NCI-H748 (cell line): ENCODE results near the gene PDCD1LG2.
"Not testable (repeated sequence)": the region's sequence is repeated elsewhere in the genome, so short reads cannot be mapped to it uniquely, and the experiment has no call there.

ENCODE experiments used
- DNase-seq: peaks from one replicate; lab custom pipeline; 2025; ENCODE audit not compliant: unreplicated experiment; lab: John Stamatoyannopoulos, UW

Gene PDCD1LG2

DNA sequence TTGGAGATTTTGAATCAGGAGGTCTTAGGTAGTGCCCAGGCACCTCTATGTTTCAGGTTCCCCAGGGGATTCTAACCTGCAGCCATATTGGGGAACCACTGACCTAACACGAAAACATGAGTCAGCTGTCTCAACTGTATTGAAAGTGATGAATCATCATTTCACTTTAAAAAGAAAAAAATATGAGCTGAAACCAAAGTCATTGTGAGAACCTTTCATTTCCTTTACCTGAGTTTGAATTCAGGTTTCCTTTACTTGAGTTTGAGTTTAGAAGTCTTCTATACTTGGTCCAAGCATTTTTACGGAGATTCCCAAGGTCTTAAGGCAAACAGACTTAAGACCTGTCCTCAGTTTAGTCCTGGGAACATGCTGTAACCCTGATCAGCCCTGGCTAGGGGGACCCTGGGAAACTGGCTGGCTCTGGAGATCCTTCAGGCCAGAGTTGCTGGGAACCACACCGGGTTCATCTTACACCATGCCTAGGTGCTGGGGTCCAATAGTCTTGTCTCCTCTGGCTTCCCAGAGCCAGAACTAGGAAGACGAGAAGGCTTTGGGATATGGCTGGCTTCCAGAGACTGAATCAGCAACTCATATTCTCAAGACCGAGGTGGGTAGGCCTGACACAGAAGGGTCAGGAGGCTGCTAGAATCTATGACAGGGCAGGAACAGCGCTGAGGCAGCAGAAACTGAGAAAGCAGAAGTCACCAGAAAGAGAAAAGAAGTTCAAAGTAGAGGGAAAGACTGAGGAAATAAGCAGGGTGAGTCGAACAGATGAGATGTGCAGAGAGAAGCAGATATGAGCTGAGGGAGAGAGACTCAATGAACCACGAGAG, 16.4 kb upstream of the PDCD1LG2 start:
- no peak for DNase-seq

DNA sequence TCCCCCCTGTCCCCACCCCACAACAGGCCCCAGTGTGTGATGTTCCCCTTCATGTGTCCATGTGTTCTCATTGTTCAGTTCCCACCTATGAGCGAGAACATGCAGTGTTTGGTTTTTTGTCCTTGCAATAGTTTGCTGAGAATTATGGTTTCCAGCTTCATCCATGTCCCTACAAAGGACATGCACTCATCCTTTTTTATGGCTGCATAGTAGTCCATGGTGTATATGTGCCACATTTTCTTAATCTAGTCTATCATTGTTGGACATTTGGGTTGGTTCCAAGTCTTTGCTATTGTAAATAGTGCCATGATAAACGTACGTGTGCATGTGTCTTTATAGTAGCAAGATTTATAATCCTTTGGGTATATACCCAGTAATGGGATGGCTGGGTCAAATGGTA, 15.6 kb upstream of the PDCD1LG2 start:
- DNase-seq = not testable (repeated sequence)

DNA sequence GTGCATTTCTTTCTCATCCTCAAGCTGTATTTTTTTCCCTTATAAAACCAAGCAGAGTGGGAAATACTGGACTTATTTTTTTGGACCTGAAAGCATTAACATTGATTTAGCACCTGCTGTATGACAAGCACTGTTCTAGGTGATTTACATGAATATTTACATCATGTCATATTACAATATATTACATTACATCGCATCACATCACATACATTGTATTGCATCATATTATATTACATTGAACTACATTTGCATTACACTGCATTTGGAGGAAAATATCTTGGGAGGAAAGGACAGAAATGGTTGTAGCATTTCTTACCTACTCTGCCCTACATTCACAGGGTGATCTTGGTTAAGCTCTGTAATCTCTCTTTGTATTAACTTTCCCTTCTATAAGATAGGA, 11.2 kb upstream of the PDCD1LG2 start:
- DNase-seq = no peak

DNA sequence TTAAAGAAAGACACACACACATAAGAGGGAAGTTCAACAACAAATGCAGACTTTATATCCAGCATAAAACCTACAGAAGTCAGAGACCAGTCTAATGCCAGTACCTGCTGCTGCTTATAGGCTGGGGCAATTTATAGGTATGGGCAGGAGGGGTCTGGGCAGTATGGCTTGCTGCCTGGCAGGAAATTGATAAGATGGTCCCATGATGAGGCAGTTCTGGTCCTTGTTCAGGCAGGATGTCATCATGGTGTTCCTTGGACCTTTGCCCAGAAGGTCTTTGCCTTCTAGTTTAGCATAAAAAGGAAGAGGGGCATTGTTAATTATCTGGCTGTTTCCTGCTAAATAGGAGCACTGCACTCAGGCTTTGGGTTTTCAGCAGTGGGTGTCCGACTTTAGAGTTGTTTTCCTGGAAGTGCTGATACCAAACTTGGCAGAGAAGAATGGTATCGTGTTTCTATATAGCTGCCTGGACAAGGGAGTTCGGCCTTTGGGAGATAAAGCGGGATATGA, 10.4 kb upstream of the PDCD1LG2 start:
- DNase-seq = peak; percentile 61

DNA sequence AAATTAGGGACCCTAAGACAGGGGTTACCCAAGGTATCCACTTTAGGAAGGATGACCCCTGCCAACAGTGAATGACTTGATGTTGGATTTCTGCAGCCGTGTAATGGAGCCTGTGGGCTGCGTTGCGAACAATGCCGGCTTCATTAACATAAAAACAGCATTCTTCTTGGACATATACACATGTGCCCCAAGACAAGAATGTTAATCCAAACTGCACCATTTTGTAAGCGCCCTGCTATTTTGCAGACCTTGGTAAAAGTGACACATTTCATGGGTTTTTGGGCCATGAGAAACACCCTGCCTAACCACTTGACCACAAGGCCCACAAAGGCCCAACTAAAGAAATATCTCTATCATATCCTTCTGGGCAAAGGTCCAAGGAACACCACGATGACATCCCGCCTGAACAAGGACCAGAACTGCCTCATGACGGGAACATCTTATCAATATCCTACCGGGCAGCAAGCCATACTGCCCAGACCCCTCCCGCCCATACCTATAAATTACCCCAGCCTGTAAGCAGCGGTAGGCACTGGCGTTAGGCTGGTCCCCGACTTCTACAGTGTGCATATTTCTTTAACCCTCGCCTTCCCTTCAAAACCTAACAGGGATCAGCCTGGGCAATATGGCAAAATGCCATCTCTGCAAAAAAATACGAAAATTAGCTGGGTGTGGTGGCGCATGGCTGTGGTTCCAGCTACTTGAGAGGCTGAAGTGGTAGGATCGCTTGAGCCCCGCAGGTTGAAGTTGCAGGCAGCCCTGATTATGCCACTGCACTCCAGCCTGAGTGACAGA, 9.7 kb upstream of the PDCD1LG2 start:
- DNase-seq = peak; percentile 32

DNA sequence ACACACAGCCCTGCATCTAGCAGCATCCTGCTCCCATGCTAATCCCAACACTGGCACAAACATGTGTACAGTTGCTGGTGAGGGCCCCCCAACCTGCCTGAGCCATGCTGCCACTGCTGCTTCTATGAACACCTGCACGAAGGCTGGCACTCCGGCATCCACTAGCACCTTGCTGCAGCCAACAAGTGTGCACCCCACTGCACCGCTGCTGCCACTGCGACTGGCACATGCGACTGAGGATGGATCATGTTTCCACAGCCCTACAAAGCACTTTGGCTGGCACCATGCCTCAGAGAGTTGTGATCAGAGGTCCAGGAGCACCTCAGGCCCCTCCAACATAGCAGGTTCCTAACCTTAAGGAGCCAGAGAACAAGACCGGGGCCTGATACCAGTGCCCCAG, 7.8 kb upstream of the PDCD1LG2 start:
- DNase-seq = no peak

DNA sequence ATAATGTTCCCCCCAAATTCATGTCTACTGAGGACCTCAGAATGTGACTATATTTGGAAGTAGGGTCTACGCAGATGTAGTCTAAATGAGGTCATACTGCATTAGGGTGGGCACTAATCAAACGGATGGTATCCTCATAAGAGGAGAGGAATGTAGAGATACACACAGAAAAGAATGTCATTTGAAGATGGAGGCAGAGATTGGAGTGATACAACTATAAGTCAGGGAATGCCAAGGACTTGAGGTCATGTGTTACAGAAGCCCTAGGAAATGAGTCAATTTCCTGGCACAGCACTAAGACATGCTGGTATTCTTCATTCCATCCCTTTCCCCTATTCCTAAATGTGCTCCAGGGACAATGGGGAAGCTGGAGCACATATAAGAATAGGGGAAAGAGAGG, 758 bp upstream of the PDCD1LG2 start:
- no peak for DNase-seq

DNA sequence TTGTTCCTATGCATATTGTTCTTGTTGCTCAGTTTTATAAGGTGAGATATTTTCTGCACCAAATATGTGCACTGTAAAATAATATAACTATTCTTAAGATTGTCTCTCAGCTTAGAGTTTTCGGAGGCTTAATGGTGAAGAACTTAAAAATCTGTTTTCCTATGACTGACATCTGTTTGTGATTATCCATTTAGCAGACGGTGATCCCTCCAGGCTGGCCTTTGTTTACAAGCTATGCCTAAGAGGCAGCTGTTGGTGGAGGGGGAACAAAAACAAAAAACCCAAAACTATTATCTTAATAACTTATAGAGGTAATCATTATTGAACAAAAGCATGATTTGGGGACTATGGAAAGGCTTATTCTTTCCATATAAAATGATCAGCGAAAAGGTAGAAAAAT, 658 bp downstream of the PDCD1LG2 start:
- DNase-seq = no peak

DNA sequence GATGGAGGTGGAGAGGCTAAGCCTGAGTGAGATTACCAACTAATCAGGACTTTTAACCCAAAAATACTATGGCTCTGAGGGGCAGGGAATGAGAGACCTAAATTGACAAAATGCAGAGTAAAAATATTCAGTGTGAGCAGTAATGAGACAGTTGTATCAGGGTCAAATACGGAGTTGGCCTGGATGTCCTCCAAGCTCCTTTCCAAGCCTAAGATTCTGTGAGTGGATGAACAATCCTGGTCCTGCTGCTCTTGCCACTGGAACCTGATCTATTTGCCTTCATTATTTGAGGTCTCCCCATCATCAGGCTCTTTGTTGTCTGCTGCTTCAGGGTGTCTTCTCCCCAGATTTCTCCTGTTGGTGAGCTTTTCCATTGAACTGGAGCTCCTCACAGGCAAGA, 1.1 kb downstream of the PDCD1LG2 start:
- no peak for DNase-seq

DNA sequence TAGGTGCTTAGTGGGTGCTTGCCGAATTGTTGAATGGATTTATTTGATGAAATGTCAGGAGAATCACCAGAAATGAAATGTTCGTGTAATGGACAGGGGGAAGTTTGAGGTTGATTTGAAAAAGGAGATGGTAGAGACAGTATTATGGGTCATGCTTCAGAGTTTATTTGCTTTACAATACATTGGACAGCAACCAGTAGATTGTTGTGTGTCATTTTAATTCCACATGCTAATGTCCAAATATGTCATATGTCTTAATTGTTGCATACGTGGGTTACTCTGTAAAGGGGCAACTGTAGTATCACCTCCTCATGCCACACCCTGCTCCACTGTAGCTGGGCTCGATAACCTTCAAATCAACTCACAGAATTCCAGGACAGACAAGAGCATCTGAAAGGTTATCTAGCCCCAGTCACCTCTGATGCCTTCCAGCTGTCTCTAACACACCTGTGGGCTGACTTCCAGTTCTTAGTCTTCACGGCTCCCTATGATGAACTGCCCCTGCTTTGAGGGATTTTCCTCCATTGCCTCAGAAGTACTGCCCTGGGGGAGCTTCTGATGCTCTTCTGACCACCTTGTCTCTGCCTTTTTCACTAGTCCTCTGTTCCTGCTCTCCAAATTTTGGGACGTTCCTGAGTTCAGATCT, 1.7 kb downstream of the PDCD1LG2 start:
- no peak for DNase-seq

DNA sequence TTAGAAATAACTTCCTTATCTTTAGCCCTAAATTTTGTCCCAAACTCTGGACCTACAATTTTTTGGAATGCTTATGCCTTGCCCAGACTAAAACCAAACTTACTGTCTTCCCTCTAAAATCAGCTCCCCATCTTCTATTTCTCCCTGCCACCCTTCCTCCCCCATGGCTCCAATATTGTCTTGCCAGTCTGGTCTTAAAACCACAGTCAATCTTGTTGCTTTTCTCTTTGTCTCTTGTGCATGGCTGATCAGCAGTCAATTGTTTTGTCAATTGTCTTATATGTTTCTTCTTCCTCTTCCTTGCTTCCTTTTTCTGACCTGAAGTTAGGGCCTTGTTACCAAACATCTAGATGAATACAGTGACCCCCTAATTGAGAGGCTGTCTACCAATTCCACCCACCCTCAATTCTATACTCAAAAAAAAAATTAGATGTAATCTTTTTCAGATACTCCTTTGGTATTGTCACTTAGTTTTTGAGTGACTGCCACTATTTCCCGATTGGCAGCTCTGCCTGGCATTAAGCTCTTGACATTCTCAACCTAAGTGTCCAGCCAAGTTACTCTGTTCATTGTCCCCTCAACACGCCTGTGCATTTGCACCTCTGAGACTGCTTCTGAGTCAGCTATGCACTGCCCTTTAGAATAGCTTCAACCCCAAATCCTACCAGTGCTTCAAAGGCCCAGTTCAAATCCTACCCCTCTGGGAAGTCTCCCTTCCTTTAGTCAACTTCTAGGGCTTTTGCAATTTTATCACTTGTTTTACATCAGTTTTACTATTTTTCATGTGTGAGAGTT, 2.5 kb downstream of the PDCD1LG2 start:
- DNase-seq = no peak

DNA sequence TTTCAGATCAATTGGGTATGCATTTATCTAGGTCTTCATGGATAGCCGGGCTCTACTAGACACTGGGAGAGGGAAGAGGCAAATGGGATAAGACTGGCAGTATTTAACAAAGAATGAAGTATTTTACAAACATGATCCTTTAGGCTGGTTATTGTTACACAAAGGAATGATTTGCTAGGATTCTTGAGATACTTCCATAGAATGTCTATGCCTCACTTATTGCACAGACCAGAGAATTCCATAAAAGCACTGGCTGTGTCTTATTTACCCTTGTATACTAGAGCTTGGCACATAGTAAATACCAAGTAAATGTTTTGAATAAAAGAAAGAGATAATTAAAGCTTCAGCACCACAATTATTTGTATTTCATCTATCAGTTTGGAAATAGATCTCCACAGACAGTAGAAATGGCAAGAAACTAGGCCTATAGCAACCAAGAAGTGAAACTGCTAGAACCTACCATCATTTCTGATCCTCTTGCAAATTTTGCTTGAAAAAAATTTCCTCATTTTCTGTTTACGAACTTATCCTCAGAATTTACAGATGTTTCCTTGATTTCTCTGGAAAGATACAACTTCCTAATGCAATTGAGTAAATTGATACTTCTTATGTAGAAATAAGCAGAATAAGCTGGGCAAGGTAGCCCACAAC, 3.8 kb downstream of the PDCD1LG2 start:
- no peak for DNase-seq

DNA sequence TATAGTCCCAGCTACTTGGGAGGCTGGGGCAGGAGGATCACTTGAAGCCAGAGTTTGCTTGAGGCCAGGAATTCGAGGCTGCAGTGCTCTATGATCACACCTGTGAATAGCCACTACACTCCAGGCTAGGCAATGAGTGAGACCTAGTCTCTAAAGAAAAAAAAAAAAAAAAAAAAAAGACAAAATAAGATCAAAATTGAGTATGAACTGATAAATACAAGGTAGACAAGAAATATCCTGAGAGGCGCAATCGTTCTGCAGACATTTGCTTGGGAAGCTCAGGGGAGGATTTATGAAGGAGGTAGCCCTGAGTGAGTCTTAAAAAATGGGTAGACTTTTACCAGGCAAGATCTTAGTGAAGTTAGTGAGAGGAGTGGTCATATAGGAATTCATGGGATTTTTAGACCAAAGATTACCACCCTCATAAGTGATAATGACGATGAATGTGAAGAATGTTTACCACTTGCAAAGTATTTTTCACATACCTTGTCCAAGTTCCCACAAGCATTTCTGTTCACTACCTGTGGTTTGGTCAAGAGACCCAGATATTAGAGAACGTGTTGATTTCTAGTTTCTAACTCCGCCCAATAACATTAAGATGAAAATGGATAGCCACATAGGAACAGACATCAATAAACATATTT, 4.4 kb downstream of the PDCD1LG2 start:
- no peak for DNase-seq

DNA sequence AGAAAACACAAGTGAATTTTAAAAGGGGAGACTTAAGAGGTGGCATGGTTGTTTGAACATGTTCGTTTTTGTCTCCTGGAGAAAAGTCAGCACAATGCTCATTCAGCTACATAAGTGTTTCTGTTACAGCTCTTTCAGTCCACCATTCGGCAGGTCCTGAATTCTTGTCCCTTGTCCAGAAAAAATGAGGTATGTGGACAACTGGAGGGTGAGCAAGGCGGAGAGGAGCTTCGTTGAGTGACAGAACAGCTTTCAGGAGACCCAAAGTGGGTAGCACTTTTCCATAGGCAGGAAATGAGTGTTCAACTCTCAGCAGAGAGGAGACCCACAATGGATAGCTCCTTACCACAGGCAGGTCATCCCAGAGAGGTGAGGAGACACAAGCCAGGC, 4.9 kb downstream of the PDCD1LG2 start:
- no peak for DNase-seq

DNA sequence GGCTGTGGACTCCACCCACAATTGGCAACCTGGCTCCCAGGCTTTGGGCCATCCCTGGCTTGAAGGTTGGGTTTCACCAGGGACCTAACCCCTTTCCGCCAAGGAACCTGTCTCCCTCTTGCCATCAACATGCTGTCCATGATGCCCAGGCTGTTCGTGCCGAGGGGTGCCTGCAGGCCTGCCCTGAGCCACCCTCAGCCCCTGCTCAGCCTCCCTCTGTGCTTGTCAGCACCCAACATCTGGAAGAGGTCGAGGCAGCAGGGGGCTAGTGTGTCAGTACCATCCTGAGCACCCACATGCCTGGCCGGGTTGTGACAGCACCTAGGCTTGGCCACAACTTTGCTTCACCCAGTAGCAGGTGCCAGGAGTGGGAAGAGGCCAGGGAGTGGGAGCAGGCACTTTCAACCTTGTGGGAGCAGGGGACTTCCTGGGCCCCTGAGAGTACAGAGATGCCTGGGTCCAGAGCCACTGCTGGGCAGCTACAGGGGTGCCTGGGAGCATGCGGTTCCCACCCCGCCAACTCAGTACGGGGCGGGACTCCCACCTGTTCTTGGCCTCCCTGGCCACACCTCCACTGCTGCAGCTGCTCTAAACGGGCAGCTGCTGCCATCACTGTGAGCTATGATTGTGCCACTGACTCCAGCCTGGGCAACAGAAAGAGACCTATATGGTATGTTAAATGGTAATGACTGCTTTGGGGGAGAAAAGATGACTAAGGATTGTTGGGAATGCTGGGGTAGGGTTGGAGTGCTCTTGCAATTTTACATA, 6.3 kb downstream of the PDCD1LG2 start:
- DNase-seq = peak; percentile 6

DNA sequence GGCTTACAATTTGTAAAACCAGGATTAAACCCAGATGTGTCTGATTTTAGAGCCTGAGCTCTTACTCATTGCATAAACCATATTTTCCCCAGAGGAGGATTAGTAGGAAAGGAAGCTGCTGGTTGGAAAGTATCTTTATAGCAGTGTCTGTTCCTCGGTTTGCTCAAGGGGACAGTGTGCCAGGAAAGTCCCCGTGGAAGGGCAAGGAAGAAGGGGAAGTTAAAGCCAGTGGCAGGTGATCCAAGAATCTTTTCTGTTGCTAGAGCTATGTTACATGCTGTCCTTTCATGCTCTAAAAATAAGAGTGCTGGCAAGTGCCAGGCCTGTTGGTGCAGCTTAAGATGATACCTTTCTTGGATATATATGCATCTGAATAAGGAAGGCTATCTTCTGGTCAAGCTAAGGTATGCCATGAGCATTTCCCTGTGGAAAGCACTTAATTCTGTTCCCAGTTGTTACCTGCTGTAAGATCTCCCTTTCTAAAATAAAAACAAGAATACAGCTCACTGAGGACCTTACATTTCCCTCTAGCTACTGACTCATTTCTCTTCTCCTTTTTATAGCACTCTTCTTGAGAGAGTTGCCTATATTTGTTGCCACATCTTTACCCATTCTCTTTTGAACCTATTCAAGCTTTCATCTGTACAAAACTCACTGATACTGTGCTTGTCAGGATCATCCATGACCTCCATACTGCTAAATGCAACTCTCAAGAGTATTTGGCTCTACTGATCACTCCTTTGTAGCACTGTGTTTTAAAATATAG, 8.0 kb downstream of the PDCD1LG2 start:
- DNase-seq = no peak

DNA sequence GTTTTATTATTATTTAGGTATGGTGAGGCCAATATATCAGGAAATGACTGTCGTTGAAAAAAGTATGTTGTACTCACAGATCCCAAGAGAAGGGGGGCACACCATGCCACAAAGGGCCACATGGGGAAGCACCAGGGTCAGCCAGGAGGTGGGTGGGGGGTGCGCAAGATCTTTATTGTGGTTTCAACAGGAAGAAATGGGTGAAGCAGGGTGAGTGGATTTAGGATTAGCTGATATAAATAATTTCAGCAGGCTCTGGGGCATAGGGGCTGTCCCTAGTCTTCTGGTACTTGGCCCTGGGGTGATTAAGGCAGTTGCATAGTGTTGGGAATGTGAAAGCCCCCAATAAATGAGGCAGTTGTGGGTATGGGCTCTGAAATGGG, 8.6 kb downstream of the PDCD1LG2 start:
- DNase-seq = no peak

DNA sequence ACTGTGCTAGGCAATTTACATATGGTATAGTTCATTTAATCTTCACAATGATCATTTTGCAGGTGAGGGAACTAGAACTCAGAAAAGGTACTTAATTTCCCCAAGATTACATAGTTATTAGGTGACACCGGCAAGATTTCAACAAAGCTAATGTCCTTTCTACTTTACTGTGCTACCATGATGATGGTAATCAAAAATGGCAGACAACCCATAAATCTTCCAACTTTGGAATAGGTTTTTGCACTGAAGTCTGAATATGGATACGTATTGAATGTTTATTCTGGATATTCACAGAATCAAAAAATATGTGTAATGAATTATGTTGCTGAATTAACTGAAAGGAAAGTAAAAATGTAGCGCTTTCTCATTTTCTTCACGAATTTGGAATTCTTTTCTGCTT, 13.8 kb downstream of the PDCD1LG2 start:
- no peak for DNase-seq
